Skin of body (tissue), 2 donors: Measurements from ENCODE around the gene AFP. TPM values are rescaled to one million over a fixed set of nuclear protein-coding genes. Genes with fewer than 3 reads are reported as not detected.

ENCODE experiments used
- DNase-seq: peaks from one replicate; lab custom pipeline; 2025; lab: John Stamatoyannopoulos, UW
- total RNA-seq: library from RNA; depleted of rRNA; stranded (reverse); fragments of >200 nt; gene quantifications from one replicate; pipeline ENCODE4 v1.2.3, GENCODE V29; 2014

The AFP gene
- total RNA-seq, 1 donor from 2014 or later, result not detected

DNA sequence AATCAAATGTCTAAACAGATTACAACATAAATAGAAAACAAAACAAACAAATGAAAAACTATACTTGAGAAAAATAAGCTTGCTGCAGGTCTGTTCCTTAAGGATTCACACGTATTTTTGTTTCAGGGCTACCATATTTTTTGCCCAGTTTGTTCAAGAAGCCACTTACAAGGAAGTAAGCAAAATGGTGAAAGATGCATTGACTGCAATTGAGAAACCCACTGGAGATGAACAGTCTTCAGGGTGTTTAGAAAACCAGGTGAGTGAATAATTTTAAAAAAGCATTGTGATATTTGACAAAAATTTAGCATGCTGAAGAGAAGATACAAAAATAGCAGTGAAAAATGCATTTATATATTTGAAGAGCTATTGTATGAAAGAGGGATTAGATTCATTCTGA is 2.0 kb downstream of the AFP start:
- DNase-seq, result no peak

DNA sequence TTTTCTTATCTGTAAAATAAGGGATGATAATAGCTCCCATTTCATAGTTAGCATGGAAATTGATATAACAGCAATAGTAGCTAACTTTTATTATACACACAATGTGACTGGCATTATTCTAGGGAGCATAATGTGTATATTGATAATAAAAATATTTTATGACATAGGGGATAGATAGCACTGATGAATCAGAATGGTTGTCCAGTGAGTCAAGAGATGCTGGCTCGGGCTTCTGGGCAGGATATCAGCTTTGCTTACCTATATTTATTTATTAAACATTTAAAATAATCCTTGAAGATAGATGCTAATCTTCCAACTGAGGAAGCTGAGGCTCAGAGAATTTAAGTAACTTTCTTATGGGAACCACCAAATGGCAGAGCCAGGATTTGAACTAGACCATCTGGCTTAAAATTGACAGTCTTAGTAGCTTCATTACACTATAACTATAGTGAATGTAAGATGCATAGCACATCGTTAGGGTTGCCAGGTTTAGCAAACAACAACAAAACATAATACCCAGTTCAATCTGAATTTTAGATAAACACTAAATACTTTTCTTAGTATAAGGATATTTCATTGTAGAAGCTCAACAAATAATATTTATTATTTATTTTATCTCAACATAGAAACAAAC is 2.7 kb downstream of the AFP start:
- DNase-seq, result no peak

GRCh38 chr4:73439445-73439844 is 3.4 kb downstream of the AFP start:
- DNase-seq, result no peak

DNA sequence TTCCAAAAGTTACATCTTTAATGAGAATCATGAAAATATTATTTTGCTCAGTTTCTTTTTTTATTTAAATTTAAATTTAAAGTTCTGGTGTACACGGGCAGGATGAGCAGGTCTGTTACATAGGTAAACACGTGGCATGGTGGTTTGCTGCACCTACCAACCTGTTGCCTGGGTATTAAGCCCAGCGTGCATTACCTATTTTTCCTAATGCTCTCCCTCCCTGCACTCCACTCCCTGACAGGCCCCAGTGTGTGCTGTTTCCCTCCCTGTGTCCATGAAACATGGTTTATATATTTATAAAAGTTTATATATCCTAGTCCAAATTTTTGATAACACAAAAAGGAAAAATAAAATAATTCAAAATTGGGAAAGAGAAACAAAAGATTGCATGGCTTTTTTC is 4.0 kb downstream of the AFP start:
- DNase-seq, result no peak

DNA sequence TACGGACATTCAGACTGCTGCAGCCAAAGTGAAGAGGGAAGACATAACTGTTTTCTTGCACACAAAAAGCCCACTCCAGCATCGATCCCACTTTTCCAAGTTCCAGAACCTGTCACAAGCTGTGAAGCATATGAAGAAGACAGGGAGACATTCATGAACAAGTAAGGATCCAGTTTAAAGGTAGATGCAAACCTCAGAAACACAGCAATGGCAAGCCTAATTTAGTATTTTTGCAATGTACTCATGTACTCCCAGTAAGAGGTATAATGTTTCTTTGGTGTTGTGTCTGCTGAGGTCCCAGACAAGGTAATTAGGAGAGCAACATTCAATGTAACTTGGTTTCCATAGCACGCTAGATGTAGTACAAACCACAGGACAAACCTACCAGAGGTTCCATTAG is 4.6 kb downstream of the AFP start:
- DNase-seq, result no peak

DNA sequence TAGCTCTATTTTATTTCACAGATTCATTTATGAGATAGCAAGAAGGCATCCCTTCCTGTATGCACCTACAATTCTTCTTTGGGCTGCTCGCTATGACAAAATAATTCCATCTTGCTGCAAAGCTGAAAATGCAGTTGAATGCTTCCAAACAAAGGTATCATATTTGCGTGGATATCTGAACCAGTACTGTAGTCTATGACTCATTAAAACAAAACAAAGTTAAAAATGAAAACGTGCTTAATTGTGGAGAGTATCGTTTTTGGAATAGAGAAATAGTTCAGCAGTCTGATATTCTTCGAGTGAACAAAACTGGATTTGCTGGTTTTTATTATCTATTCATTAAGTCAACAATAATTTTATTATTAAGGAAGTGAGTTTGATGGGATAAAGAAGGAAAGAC is 6.3 kb downstream of the AFP start:
- DNase-seq, result no peak

- DNase-seq, result no peak
Measured at GRCh38 chr4:73443224-73443623, 7.2 kb downstream of the AFP start.

DNA sequence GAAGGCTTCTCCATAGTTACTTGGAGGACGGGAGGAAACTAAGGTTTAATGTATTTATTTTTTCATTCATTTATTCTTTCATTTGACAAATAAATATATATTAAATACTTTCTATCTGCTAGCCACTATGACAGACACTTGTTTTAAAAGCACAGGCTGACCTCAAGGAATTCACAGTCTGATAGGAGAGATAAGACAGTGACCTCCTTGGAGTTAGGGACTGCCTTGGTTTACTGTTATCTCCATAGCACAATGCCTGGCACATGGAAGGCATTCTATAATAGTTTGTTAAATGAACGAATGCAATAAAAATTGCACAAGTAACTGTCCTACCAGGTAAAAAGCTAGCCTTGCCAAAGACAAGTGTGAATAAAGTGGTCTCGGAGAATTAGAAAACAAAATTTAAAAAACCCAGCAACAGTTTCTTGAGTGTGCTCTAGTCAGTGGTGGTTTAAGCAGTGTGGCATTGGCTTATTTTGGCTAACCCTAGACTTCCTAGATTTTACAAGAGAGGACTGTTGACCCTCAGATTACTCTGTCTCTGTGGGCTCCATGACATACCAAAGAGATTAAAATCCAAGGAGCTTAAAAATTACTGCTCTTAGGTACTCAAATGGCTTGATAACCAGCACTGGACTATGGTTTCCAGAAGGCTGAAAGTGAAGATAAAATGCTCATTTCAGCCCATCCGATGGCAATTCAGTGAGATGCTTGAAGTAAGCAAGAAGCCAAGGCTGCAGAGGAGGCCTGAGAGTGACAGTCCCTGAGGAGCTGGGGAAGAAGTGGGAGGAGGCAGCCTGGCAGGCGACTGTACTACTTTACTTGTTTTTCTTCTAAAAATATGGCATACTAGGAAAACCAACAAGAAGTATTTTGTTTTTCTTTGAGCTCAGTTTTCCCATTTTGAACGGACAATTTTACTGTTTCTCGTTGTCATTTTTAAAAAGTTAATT is 9.6 kb downstream of the AFP start:
- DNase-seq, result no peak

GRCh38 chr4:73446336-73446938 is 10.4 kb downstream of the AFP start:
- no peak for DNase-seq

GRCh38 chr4:73447671-73448070 is 11.7 kb downstream of the AFP start:
- no peak for DNase-seq

GRCh38 chr4:73448448-73449203 is 12.6 kb downstream of the AFP start:
- DNase-seq, result no peak

GRCh38 chr4:73450398-73451004 is 14.5 kb downstream of the AFP start:
- no peak for DNase-seq

- DNase-seq, result no peak
Measured at GRCh38 chr4:73451404-73451803, 15.4 kb downstream of the AFP start.

- no peak for DNase-seq
Measured at GRCh38 chr4:73451981-73452747, 16.1 kb downstream of the AFP start.

GRCh38 chr4:73452953-73453700 is 17.1 kb downstream of the AFP start:
- no peak for DNase-seq

GRCh38 chr4:73453701-73454005 is 17.6 kb downstream of the AFP start:
- no peak for DNase-seq

DNA sequence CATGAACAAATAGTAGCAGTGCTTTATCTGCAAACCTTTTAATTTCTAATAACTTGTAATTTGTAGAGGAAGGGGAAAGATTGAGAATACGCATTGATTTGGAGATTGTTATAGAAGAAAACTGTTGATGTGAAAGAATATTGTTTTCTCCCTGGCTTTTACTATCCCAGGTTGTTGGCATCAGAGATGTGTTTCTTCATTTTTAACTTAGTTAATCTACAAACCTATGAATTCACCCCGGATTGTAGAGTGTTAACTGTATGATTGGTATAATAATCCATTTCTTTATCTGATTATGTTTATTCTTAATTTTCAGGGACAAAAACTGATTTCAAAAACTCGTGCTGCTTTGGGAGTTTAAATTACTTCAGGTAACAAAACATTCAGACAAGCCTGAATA is 18.9 kb downstream of the AFP start:
- no peak for DNase-seq

DNA sequence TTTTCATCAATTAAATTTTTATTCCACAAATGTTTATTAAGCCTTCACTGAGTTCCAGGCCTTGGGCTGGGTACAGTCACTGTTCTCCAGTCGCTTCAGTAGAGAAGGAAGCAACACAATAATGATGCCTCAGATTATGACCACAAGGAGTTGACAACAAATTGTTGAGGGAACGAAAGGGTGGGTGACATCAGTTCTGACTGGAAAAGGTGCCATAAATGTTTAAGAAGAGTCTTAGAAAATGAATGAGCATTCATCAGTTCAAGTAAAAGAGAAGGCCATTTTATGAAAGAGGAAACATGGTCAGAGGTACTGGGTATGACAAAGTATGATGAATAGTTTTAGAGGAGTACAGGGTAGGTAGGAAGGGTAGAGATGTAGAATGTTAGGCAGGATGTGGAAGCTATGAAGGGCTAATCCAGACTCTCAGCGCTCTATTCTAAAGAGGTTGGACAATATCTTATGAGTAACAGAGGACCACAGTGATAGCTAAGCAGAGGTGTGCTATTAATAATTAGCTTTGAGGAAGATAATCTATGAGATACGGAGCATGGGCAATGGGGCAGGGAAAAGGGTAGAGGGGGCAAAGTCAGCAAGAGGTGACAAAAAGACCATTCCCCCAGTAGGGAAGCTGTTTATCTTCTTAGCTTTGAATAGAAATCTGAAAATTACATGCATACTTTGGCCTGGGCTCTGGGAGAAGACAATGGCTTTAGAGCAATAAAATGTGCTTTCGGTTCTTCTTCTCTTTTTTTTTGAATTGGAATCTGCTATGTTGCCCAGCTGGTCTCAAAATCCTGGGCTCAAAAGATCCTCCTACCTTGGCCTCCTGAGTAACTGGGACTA is 20.4 kb downstream of the AFP start:
- DNase-seq, result no peak
